ENCODE results near the gene CAB39. TPM values are rescaled to one million over a fixed set of nuclear protein-coding genes. Genes with fewer than 3 reads are reported as not detected.
A peak's percentile ranks its signal among the peaks of the same experiment; 100 is the strongest.

The CAB39 gene
- total RNA-seq, 1 experiment from 2014 or later: 88.7 TPM

DNA sequence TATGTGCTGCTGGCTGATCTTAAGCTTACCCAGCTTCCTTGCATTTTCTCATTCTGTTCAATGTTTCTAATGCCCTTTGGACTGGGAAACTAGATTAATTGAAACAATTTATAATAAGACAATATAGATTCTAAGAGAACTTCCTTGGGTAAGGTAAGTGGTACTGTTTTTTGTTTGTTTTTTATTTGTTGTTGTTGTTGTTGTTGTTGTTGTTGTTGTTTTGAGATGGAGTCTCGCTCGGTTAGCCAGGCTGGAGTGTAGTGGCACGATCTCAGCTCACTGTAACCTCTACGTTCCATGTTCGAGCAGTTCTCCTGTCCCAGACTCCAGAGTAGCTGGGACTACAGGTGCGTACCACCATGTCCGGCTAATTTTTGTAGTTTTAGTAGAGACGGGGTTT is 49.1 kb downstream of the CAB39 start:
- DNase-seq: no peak
- BruUV-seq (replicated peaks): no TSS peak
- Mint-ChIP-seq H3K9me3 (ENCODE audit: low read depth, unreplicated experiment) (no peaks in the 10 kb centered on the region), H3K4me1 (ENCODE audit: low read depth, unreplicated experiment) (peaks cover 45% of the 10 kb centered on the region), H3K27ac (ENCODE audit: unreplicated experiment) (no peak overlapping the region), H3K36me3 (ENCODE audit: insufficient read depth, unreplicated experiment) (peaks cover 37% of the 10 kb centered on the region), H3K27me3 (ENCODE audit: unreplicated experiment) (no peaks in the 10 kb centered on the region), H3K4me3 (ENCODE audit: low read depth, unreplicated experiment) (no peak overlapping the region)
- CTCF ChIA-PET: interaction anchor here (0.8 to 1.7 kb wide), 3 partner anchors 20 to 145 kb away, joined by 3 to 4 read pairs (median 3); no protein-coding TSS in a partner anchor
- intact Hi-C loops (cut with micrococcal nuclease; ENCODE audit: unreplicated experiment): loop anchor here (2.0 kb wide), 1 partner anchor 37 kb away; no protein-coding TSS in a partner anchor
- TF ChIP-seq, protein P1, sequence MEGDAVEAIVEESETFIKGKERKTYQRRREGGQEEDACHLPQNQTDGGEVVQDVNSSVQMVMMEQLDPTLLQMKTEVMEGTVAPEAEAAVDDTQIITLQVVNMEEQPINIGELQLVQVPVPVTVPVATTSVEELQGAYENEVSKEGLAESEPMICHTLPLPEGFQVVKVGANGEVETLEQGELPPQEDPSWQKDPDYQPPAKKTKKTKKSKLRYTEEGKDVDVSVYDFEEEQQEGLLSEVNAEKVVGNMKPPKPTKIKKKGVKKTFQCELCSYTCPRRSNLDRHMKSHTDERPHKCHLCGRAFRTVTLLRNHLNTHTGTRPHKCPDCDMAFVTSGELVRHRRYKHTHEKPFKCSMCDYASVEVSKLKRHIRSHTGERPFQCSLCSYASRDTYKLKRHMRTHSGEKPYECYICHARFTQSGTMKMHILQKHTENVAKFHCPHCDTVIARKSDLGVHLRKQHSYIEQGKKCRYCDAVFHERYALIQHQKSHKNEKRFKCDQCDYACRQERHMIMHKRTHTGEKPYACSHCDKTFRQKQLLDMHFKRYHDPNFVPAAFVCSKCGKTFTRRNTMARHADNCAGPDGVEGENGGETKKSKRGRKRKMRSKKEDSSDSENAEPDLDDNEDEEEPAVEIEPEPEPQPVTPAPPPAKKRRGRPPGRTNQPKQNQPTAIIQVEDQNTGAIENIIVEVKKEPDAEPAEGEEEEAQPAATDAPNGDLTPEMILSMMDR (IDR thresholded peaks at IDR 0.05; ENCODE audit: unreplicated experiment): no peak

DNA sequence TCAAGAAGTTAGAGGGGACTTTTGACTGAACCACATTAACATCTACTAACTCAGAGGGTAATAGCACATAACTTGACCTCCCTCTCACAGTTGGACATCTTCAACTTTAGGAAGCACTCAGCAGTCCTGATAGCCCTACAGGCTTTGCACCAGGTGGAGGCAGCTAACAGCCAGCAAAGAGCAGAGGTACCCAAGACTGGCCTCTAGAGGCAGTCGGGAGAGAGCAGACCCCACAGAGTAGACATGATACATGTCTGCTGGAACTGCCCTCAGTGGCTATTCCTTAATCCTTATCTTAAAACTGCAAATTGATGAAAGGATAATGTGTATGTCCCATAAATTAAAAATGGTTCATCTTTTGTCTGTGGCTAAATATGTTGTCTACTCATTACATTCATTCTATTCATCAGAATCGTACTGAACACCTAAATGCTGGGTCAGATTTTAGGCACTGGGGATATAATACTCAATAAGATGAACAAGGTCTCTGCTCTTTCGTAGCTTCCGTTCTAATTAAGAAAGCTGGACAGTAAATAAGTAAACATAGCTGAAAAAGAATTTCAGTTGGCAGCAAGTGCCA is 49.8 kb downstream of the CAB39 start:
- intact Hi-C loops (cut with micrococcal nuclease; ENCODE audit: unreplicated experiment): loop anchor here (2.0 kb wide), 1 partner anchor 36 kb away; no protein-coding TSS in a partner anchor
- Mint-ChIP-seq H3K27ac (ENCODE audit: unreplicated experiment) (no peak overlapping the region), H3K4me3 (ENCODE audit: low read depth, unreplicated experiment) (no peak overlapping the region), H3K4me1 (ENCODE audit: low read depth, unreplicated experiment) (peaks cover 48% of the 10 kb centered on the region), H3K9me3 (ENCODE audit: low read depth, unreplicated experiment) (no peaks in the 10 kb centered on the region), H3K36me3 (ENCODE audit: insufficient read depth, unreplicated experiment) (peaks cover 33% of the 10 kb centered on the region), H3K27me3 (ENCODE audit: unreplicated experiment) (no peaks in the 10 kb centered on the region)
- TF ChIP-seq, protein P1 (IDR thresholded peaks at IDR 0.05; ENCODE audit: unreplicated experiment): peak; percentile 56
- no TSS peak for BruUV-seq (replicated peaks)
- peak; percentile 62 for DNase-seq
- CTCF ChIA-PET: interaction anchor here (0.8 to 1.7 kb wide), 3 partner anchors 19 to 145 kb away, joined by 3 to 4 read pairs (median 3); no protein-coding TSS in a partner anchor

DNA sequence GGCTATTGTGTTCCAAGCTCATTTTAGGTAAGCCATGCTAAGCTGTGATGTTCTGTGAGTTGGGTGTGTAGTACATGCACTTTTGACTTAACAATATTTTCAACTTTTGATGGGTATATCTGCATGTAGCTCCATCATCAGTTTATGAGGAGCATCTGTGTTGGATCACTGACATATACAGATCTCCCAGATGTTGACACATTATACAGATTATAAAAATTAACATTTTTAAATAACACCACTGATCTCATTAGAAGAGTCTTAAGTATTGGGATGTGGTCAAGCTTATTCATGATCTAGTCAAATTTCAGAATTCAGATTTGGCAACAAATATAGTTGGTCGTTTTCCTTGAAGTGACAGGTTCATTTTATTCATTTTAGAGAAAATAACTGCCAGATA is 51.7 kb downstream of the CAB39 start:
- Mint-ChIP-seq H3K27ac (ENCODE audit: unreplicated experiment) (no peak overlapping the region), H3K4me3 (ENCODE audit: low read depth, unreplicated experiment) (no peak overlapping the region), H3K27me3 (ENCODE audit: unreplicated experiment) (no peaks in the 10 kb centered on the region), H3K4me1 (ENCODE audit: low read depth, unreplicated experiment) (peaks cover 44% of the 10 kb centered on the region), H3K9me3 (ENCODE audit: low read depth, unreplicated experiment) (no peaks in the 10 kb centered on the region), H3K36me3 (ENCODE audit: insufficient read depth, unreplicated experiment) (peaks cover 40% of the 10 kb centered on the region)
- TF ChIP-seq, protein P1 (IDR thresholded peaks at IDR 0.05; ENCODE audit: unreplicated experiment): no peak
- CTCF ChIA-PET: no interaction called here
- intact Hi-C loops (cut with micrococcal nuclease; ENCODE audit: unreplicated experiment): no loop called here
- BruUV-seq (replicated peaks): no TSS peak
- DNase-seq: no peak

DNA sequence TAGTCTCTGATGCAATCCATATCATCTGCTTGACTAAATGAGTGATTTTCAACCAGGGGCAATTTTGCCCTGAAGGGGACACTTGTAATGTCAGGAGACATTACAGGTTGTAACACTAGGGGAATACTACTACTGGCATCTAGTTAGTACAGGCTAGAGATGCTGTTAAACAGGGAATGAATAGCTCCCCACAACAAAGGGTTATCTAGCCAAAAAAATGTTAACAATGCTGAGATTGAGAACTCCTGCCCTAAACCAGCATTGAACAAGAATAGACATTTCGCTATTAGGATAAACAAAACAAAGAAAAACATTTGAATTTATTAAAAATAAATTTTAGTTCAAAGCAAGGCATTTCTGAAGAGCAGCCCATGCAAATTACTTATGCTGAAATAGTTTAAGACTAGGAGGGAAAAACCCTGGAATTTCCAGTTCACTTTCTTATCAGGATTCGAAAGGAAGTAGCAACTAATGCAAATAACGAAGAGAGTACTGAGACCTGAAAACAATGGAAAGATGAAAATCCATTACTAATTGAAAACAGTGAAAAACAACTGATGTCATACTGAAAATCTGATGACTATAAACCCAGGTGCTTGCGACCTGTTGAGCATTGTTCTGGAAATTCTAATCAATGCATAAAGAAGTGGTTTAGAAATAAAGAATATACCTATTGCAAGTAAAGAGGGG is 53.1 kb downstream of the CAB39 start:
- Mint-ChIP-seq H3K9me3 (ENCODE audit: low read depth, unreplicated experiment) (no peaks in the 10 kb centered on the region), H3K4me1 (ENCODE audit: low read depth, unreplicated experiment) (peaks cover 38% of the 10 kb centered on the region), H3K4me3 (ENCODE audit: low read depth, unreplicated experiment) (peak overlapping the region; percentile 5), H3K27ac (ENCODE audit: unreplicated experiment) (peak overlapping the region; percentile 80), H3K36me3 (ENCODE audit: insufficient read depth, unreplicated experiment) (peaks cover 39% of the 10 kb centered on the region), H3K27me3 (ENCODE audit: unreplicated experiment) (no peaks in the 10 kb centered on the region)
- no peak for DNase-seq
- TF ChIP-seq, protein P1 (IDR thresholded peaks at IDR 0.05; ENCODE audit: unreplicated experiment): no peak
- CTCF ChIA-PET: interaction anchor here (0.6 to 1.0 kb wide), 5 partner anchors 16 to 81 kb away, joined by 3 to 5 read pairs (median 5); no protein-coding TSS in a partner anchor
- BruUV-seq (replicated peaks): no TSS peak
- intact Hi-C loops (cut with micrococcal nuclease; ENCODE audit: unreplicated experiment): no loop called here
